ENCODE data around the gene RAD51B.

The RAD51B gene

DNA sequence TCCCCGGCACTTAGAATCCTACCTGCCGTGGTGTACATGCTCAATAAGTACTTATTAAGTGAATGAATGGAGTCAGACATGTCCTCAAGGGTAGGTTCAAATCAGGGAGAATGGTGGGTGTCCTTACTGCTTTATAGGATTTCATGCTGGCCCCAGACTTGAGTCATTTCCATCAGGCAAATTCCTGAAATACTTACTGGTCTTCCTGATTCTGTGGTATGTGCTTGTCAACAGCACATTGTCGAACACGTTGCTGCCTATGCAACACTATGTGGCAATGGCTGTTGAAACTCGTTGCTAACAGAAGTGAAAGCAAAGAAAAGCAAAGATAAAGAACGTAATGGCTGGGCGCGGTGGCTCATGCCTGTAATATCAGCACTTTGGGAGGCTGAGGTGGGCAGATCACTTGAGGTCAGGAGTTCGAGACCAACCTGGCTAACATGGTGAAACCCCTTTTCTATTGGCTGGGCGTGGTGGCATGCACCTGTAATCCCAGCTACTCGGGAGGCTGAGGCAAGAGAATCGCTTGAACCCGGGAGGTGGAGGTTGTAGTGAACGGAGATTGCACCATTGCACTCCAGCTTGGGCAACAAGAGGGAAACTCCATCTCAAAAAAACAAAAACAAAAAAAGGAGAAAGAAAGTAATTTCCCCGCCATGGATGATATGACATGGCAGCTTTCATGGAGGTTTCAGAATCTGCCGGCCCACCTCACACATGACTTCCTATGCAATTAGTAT is 758.4 kb downstream of the RAD51B start:
- H3K27me3 ChIP-seq (ENCODE audit: control insufficient read depth, insufficient read depth, low read length), result no peaks in the 10 kb centered on the region
- no peak overlapping the region for H3K27ac ChIP-seq (ENCODE audit: low read length)
- H3K4me1 ChIP-seq (ENCODE audit: control insufficient read depth, low read depth, low read length), result no peaks in the 10 kb centered on the region
- H3K36me3 ChIP-seq (ENCODE audit: control insufficient read depth, low read depth, low read length), result no peaks in the 10 kb centered on the region
- no peak overlapping the region for H3K4me3 ChIP-seq (ENCODE audit: low read length)
- no peak overlapping the region for H3K9ac ChIP-seq (ENCODE audit: low read length)
- no peaks in the 10 kb centered on the region for H3K9me3 ChIP-seq (ENCODE audit: control insufficient read depth, low read depth, low read length)

DNA sequence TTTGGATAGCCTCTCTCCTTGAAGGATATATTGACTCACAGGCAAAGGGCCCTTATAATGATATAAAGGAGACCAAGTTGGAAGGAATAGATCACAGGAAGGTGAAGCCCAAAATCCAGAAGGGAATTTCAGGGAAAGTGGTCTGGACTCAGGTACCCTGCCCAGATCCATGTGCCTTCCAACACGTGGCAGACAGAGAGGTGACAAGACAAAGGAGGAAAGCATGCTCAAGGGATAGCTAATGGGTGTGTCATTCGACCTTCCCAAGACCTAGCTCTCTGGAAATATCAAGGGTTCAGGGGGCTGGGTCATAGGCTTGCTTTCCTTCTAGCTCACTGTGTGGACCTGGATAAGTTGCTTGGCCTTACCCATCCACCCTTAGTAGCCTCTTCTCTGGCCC is 759.0 kb downstream of the RAD51B start:
- no peak overlapping the region for H3K27ac ChIP-seq (ENCODE audit: low read length)
- no peaks in the 10 kb centered on the region for H3K4me1 ChIP-seq (ENCODE audit: control insufficient read depth, low read depth, low read length)
- no peaks in the 10 kb centered on the region for H3K27me3 ChIP-seq (ENCODE audit: control insufficient read depth, insufficient read depth, low read length)
- H3K9me3 ChIP-seq (ENCODE audit: control insufficient read depth, low read depth, low read length), result no peaks in the 10 kb centered on the region
- no peak overlapping the region for H3K4me3 ChIP-seq (ENCODE audit: low read length)
- no peaks in the 10 kb centered on the region for H3K36me3 ChIP-seq (ENCODE audit: control insufficient read depth, low read depth, low read length)
- H3K9ac ChIP-seq (ENCODE audit: low read length), result no peak overlapping the region

DNA sequence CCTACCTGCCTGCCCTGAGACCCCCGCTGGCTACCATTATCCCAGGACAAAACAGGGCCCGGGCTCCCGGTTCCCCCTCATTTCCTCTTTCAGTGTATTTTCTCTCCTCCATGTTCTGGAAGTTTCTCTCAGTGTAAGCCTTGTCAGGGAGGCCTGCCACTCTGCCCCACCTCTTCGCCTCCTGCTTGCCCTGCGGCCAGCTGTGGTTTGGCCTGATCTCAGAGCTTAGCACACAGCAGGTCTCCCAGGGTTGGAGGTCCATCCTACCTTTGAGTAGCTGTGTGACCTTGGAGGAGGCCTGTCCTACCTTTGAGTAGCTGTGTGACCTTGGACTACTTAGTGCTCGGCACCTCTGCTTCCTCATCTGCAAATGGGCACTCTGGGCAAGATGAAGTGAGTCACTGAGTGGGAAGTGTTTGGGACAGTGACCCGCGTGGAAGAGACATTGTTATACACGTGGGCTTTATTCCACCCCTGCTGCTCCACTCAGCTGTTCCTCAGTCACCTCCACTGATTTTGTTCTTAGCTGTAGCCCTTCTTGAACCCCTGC is 760.6 kb downstream of the RAD51B start:
- Histone ChIP-seq H3K27me3 (ENCODE audit: control insufficient read depth, insufficient read depth, low read length) (no peaks in the 10 kb centered on the region), H3K4me3 (ENCODE audit: low read length) (no peak overlapping the region), H3K9me3 (ENCODE audit: control insufficient read depth, low read depth, low read length) (no peaks in the 10 kb centered on the region), H3K36me3 (ENCODE audit: control insufficient read depth, low read depth, low read length) (no peaks in the 10 kb centered on the region), H3K27ac (ENCODE audit: low read length) (no peak overlapping the region), H3K9ac (ENCODE audit: low read length) (no peak overlapping the region), H3K4me1 (ENCODE audit: control insufficient read depth, low read depth, low read length) (peaks cover 7% of the 10 kb centered on the region)

GRCh38 chr14:68580671-68581070 is 761.1 kb downstream of the RAD51B start:
- Histone ChIP-seq H3K9me3 (ENCODE audit: control insufficient read depth, low read depth, low read length) (no peaks in the 10 kb centered on the region), H3K4me1 (ENCODE audit: control insufficient read depth, low read depth, low read length) (peaks cover 12% of the 10 kb centered on the region), H3K4me3 (ENCODE audit: low read length) (no peak overlapping the region), H3K27ac (ENCODE audit: low read length) (no peak overlapping the region), H3K27me3 (ENCODE audit: control insufficient read depth, insufficient read depth, low read length) (no peaks in the 10 kb centered on the region), H3K36me3 (ENCODE audit: control insufficient read depth, low read depth, low read length) (no peaks in the 10 kb centered on the region), H3K9ac (ENCODE audit: low read length) (no peak overlapping the region)

GRCh38 chr14:68583548-68584280 is 764.1 kb downstream of the RAD51B start:
- H3K4me1 ChIP-seq (ENCODE audit: control insufficient read depth, low read depth, low read length), result peaks cover 35% of the 10 kb centered on the region
- H3K9ac ChIP-seq (ENCODE audit: low read length), result no peak overlapping the region
- H3K27ac ChIP-seq (ENCODE audit: low read length), result no peak overlapping the region
- no peak overlapping the region for H3K4me3 ChIP-seq (ENCODE audit: low read length)
- H3K9me3 ChIP-seq (ENCODE audit: control insufficient read depth, low read depth, low read length), result no peaks in the 10 kb centered on the region
- no peaks in the 10 kb centered on the region for H3K27me3 ChIP-seq (ENCODE audit: control insufficient read depth, insufficient read depth, low read length)
- H3K36me3 ChIP-seq (ENCODE audit: control insufficient read depth, low read depth, low read length), result no peaks in the 10 kb centered on the region

DNA sequence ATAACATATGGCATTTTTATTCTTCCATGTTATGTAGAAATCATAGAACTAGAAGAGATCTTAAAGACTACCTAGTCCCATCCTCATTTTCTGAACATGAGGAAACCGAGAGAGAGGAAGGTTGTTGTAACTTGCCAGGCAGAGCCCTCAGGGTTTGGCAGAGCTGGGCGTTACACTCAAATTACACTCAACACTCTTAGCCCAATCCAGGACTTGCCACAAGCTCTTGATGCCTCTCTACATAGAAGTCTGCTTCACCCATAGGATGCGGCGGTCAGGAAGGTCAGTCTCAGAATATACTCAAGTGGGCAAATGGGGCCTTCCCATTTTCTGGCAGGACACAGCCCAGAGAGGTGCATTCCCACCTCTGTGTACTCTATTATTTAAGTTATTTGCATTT is 765.2 kb downstream of the RAD51B start:
- H3K9me3 ChIP-seq (ENCODE audit: control insufficient read depth, low read depth, low read length), result no peaks in the 10 kb centered on the region
- H3K4me1 ChIP-seq (ENCODE audit: control insufficient read depth, low read depth, low read length), result peaks cover 46% of the 10 kb centered on the region
- H3K4me3 ChIP-seq (ENCODE audit: low read length), result no peak overlapping the region
- no peaks in the 10 kb centered on the region for H3K36me3 ChIP-seq (ENCODE audit: control insufficient read depth, low read depth, low read length)
- H3K27me3 ChIP-seq (ENCODE audit: control insufficient read depth, insufficient read depth, low read length), result no peaks in the 10 kb centered on the region
- H3K27ac ChIP-seq (ENCODE audit: low read length), result no peak overlapping the region
- no peak overlapping the region for H3K9ac ChIP-seq (ENCODE audit: low read length)

GRCh38 chr14:68585690-68586089 is 766.1 kb downstream of the RAD51B start:
- H3K9ac ChIP-seq (ENCODE audit: low read length), result no peak overlapping the region
- H3K36me3 ChIP-seq (ENCODE audit: control insufficient read depth, low read depth, low read length), result no peaks in the 10 kb centered on the region
- no peaks in the 10 kb centered on the region for H3K9me3 ChIP-seq (ENCODE audit: control insufficient read depth, low read depth, low read length)
- no peaks in the 10 kb centered on the region for H3K27me3 ChIP-seq (ENCODE audit: control insufficient read depth, insufficient read depth, low read length)
- H3K27ac ChIP-seq (ENCODE audit: low read length), result no peak overlapping the region
- H3K4me3 ChIP-seq (ENCODE audit: low read length), result no peak overlapping the region
- H3K4me1 ChIP-seq (ENCODE audit: control insufficient read depth, low read depth, low read length), result peaks cover 54% of the 10 kb centered on the region

- peaks cover 54% of the 10 kb centered on the region for H3K4me1 ChIP-seq (ENCODE audit: control insufficient read depth, low read depth, low read length)
Measured at GRCh38 chr14:68586896-68587751, 767.5 kb downstream of the RAD51B start.

DNA sequence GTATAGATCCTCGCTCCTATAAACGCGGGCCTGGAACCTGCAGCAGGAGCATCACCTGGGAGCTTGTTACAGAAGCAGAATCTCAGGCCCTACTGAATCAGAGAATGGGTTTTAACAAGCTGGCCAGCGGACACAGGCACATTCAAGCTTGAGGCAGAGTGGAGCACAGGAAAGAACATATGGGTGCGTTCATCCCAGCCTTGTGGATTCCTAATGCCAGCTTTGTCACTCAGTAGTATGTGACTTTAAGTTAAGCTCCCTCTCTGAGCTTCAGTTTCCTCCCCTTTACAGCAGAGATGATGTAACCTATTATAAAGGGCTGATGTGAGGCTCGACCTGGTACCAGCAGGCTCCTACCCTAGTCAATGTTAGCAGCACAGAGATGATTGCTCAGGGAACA is 768.4 kb downstream of the RAD51B start:
- Histone ChIP-seq H3K4me3 (ENCODE audit: low read length) (no peak overlapping the region), H3K36me3 (ENCODE audit: control insufficient read depth, low read depth, low read length) (no peaks in the 10 kb centered on the region), H3K27me3 (ENCODE audit: control insufficient read depth, insufficient read depth, low read length) (no peaks in the 10 kb centered on the region), H3K27ac (ENCODE audit: low read length) (no peak overlapping the region), H3K9me3 (ENCODE audit: control insufficient read depth, low read depth, low read length) (no peaks in the 10 kb centered on the region), H3K4me1 (ENCODE audit: control insufficient read depth, low read depth, low read length) (peaks cover 54% of the 10 kb centered on the region), H3K9ac (ENCODE audit: low read length) (no peak overlapping the region)

More at GRCh38 chr14:68586896-68587751, 767.5 kb downstream of the RAD51B start:
- no peaks in the 10 kb centered on the region for H3K9me3 ChIP-seq (ENCODE audit: control insufficient read depth, low read depth, low read length)
- H3K9ac ChIP-seq (ENCODE audit: low read length), result no peak overlapping the region
- no peaks in the 10 kb centered on the region for H3K36me3 ChIP-seq (ENCODE audit: control insufficient read depth, low read depth, low read length)
- H3K27me3 ChIP-seq (ENCODE audit: control insufficient read depth, insufficient read depth, low read length), result no peaks in the 10 kb centered on the region
- H3K4me3 ChIP-seq (ENCODE audit: low read length), result no peak overlapping the region
- H3K27ac ChIP-seq (ENCODE audit: low read length), result no peak overlapping the region

DNA sequence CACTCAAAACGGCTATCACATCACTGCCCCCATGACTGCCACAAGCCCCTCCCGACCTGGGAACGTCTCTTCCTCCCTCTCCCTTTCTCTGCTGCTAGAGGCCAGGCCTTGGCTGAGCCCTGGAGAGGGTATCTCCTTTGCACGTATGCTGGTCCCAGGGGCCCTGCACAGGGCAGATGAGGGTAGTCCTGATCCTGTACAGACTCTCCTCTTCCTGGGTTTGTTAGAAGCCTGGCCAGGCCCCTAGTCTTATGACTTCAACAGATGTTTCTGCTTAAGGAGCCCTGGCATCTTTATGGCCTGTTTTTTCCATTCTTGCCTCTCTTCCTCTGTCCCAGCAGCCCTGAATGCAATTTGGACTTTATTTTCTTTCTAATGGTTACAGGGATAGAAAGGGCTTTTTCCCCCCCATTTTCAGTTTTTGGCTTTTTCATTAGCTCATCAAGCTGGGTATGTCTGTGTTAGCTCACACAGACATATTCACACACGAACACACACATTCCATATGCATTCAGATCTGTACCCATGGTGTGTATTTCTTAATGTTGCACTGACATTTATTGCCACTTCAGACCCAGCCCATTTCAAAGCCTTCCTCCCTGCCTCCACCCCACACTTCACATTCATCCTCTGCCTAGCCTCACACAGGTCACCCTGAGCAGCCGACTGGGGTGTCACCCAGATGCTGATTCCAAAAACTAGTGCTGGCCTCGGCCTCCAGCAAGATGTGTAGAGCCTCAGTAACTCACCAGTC is 770.0 kb downstream of the RAD51B start:
- Histone ChIP-seq H3K27ac (ENCODE audit: low read length) (no peak overlapping the region), H3K27me3 (ENCODE audit: control insufficient read depth, insufficient read depth, low read length) (no peaks in the 10 kb centered on the region), H3K36me3 (ENCODE audit: control insufficient read depth, low read depth, low read length) (no peaks in the 10 kb centered on the region), H3K9me3 (ENCODE audit: control insufficient read depth, low read depth, low read length) (no peaks in the 10 kb centered on the region), H3K4me1 (ENCODE audit: control insufficient read depth, low read depth, low read length) (peaks cover 65% of the 10 kb centered on the region), H3K9ac (ENCODE audit: low read length) (no peak overlapping the region), H3K4me3 (ENCODE audit: low read length) (no peak overlapping the region)

DNA sequence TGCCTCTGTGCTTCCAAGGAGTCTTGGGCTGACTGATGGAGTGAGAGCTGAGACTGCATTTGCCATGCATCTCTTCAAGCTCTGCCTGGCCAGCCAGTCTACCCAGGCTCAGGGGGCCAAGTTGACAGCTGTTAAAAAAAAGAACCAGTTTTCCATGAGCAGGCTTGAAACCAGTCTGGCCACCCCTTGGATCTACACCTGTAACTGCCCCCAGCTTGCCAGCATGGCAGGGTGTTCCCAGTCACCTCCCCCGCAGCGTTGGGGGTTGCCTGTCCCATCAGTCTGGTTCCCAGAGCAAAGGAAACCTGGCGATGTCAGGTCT is 770.6 kb downstream of the RAD51B start:
- H3K4me3 ChIP-seq (ENCODE audit: low read length), result no peak overlapping the region
- no peaks in the 10 kb centered on the region for H3K9me3 ChIP-seq (ENCODE audit: control insufficient read depth, low read depth, low read length)
- peaks cover 63% of the 10 kb centered on the region for H3K4me1 ChIP-seq (ENCODE audit: control insufficient read depth, low read depth, low read length)
- no peak overlapping the region for H3K27ac ChIP-seq (ENCODE audit: low read length)
- H3K27me3 ChIP-seq (ENCODE audit: control insufficient read depth, insufficient read depth, low read length), result no peaks in the 10 kb centered on the region
- no peaks in the 10 kb centered on the region for H3K36me3 ChIP-seq (ENCODE audit: control insufficient read depth, low read depth, low read length)
- H3K9ac ChIP-seq (ENCODE audit: low read length), result no peak overlapping the region

Measured in iPS-18a (cell line).